Measurements from ENCODE around the gene DCAF12L2. TPM values are rescaled to one million over a fixed set of nuclear protein-coding genes. Genes with fewer than 3 reads are reported as not detected.
"Not testable (repeated sequence)": the region's sequence is repeated elsewhere in the genome, so short reads cannot be mapped to it uniquely, and the experiment has no call there.

DCAF12L2 gene
- 1.4 TPM for total RNA-seq (ENCODE audit: insufficient read depth, low replicate concordance)

DNA sequence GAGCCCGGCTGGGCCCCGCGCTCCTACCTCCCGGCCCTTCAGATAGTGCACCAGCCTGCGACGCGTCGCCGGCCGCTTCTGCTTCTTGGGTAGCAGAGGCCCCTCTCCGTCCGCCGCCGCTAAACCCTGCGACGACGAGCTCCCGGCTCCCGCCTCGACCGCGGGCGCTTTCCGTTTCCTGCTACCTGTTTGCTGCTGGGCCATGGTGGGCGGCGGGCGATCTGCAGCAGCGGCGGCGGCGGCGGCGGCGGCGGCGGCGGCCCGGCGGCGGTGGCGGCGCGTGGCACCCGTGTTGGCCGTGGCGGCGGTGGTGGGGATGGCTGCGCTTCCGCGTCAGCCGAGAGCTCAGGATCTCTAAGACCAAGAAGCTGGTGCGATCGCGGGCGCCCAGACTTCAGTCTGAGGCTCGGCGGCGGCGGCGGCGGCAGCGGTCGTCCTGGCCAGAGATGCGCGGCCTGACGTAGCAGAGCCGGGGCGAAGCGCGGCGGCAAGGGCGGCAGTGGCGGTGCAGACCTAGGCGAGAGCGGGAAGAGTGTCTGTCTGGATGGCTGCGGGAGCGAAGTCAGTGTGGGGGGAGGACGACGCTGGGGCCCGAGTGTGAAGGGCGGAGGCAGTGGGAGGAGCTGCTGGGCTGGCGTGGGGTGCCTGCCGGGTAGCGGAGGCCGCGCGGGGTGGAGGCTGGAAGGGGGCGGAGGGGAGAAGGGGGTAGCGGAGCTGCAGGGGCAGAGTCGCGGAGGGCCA, at the start of gene DCAF12L2:
Gene DCAF12L2, minus strand, starts transcription at position 569 of the 741 bp plus-strand sequence. Its CDS starts 365 bp downstream, at position 204.
- DNase-seq (ENCODE audit: low spot score): peak; percentile 18

DNA sequence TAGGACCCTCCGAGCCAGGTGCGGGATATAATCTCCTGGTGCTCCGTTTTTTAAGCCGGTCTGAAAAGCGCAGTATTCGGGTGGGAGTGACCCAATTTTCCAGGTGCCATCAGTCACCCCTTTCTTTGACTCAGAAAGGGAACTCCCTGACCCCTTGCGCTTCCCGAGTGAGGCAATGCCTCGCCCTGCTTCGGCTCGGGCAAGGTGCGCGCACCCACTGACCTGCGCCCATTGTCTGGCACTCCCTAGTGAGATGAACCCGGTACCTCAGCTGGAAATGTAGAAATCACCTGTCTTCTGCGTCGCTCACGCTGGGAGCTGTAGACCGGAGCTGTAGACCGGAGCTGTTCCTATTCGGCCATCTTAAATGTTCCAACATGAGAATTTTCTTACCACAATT, 24.8 kb upstream of the DCAF12L2 start:
- not testable (repeated sequence) for DNase-seq (ENCODE audit: low spot score)

DNA sequence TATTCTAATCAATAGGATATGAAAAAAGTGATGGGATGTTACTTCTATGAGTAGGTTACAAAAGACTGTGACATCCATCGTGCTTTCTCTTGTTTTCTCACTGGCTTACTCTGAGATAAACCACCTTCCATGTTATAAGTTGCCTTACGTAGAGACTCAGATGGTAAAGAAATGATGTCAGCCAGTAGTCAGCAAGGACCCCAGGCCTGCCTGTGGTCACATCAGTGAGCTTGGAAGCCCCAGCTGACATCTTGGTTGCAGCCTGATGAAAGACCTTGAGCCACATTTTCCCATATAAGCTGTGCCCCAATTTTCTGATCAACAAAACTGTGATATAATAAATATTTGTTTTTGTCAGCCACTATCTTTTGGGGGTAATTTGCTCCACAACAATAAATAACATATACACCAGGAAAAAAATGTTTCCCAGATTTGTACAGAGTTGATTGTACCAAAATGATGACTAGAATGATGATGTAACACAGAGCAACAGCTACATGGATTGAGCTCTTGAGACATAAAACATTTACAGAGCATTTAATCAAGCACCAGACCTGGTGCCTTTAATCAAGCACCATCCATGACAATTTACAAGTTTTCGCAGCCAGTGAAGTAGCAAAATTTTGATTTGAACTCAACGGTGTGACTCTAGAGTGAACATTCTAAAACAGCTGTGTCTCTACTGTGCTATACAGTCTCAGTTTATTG, 11.2 kb upstream of the DCAF12L2 start:
- DNase-seq (ENCODE audit: low spot score): no peak

DNA sequence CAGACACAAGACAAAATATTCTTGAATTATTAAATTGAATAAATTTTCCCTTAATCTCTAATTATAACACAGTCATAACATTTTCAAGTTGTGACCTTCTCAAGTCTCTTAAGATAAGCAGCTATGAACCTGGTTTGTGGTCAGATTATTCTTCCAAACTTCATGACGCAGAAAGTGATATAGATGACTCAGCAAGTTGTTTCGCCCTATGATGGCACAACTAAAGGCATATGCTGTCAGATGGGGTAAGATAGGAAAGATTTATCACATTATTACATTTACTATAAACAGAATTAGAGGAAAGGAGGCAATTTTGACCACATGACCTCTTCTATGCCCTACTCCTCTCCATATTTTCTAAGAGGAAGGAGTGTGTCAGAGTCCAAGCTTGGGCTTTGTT, 4.6 kb upstream of the DCAF12L2 start:
- DNase-seq (ENCODE audit: low spot score): no peak

DNA sequence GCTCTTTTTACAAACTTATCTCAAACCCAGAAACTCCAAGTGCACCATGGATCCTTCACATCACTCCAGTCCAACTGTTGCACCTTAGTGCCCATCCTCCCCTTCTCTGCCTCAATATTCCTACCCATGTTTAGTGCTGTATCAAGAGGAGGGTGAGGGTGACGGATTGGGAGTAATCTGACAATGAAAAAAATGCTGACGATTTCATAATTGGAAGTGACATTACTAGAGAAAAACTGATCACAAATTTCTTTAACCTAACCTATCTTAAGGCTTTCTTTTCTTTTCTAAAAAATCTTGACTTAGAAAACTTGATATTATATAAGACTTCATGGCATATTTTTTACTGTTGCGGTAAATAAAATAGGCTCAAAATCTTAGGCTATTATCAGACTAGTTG, 1.5 kb upstream of the DCAF12L2 start:
- DNase-seq (ENCODE audit: low spot score): no peak

DNA sequence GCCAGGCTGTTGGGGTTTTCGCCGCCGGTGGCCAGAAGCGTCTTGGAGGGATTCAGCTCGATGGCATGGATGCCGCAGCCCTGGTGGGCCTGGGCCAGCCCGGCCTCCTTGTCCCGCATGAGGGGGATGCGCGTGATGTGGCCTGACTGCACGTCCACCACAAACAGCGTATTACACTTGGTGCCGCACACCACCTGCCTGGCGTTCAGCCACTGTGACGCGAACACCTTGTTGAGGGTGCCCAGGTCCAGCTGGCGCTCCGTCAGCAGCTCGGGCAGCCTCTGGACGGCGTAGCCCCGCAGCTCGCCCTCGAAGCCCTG, 728 bp downstream of the DCAF12L2 start:
- DNase-seq (ENCODE audit: low spot score): no peak

DNA sequence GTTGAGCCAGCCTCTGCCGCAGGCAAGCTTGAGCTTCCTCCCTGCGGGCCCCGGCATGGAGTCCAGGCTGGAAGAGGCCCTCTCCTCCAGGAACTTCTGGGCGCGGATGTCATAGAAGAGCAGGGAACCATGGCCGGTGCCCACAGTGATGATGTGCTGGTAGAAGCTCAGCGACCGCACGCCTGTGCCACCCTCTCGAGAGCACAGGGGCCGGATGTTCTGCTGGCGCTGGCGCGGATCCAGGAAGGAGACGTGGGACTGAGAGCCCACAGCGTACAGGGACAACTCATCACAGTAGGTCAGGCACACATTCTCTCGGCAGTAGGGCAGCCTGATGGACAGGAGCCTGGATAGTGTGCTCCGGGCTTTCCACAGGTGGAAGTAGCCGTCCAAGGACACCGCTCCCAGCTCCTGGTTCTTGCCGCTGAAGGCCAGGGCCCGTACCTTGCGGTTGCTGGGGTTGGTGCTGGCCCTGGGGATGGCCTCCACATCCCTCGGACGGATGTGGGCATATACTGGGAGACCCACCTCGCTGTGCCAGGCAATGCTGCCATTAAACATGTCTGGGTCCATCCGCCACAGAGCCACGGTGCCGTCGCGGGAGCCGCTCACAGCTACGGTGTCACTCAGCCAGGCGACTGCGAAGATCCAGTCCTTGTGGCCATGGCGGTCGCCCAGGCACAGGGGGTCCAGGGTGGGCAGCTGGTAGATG, 1.2 kb downstream of the DCAF12L2 start:
- no peak for DNase-seq (ENCODE audit: low spot score)

DNA sequence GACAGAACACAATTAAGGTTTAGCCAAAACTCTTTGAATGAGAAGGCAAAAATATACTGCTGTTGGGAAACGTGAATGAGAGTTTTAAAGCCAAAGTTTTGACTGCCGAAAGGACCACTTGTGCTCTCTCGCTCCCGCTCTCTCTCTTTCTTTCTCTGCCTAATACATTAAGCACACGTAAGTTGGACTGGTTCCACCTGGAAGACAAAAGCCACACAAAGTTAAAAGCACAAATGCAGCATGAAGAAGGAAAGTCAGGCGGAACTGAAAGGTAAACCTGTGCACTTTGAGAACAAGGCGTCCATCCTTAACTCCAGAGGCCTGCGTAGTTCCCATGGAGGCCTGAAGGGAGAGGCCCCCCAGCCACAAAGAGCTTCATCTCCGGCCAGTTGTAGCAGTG, 1.9 kb downstream of the DCAF12L2 start:
- DNase-seq (ENCODE audit: low spot score): no peak

DNA sequence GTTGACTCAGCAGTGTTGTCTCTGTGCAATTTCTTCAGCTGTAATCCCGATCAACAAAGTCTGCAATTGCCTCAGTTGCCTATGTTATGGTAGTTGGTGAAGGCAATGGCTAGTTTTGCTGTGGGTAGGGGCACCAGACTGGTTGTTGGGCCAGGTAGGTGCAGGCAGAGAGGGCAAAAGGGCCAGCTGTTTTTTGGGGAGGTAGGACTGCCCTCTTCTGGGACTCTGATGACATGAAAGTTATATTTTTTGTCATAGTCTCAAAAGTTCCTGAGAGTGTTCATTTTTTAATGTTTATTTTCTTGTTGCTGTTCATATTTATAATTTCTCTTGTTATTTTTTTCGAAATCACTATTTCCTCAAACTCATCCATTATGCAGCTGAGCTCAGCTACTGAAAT, 25.1 kb downstream of the DCAF12L2 start:
- DNase-seq (ENCODE audit: low spot score): no peak

DNA sequence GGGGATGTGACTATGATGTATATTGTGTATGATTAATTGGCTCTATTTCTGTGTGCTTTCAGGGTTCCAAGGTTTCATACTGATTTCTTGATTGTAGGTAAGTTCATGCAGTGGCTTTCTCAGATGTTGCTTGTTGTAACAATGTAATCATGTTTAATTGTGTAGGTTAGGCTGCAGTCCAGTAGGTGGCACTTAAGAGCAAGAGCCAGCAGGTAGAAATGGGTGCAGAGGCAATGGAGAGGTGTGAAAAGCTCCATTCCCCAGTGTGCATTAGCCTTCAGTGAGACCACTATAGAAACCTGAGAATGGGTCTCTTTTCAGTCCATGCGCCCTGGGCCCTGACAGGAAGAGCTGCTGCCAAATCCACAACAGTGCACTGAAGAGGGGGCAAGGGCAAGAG, 28.2 kb downstream of the DCAF12L2 start:
- DNase-seq (ENCODE audit: low spot score): no peak

DNA sequence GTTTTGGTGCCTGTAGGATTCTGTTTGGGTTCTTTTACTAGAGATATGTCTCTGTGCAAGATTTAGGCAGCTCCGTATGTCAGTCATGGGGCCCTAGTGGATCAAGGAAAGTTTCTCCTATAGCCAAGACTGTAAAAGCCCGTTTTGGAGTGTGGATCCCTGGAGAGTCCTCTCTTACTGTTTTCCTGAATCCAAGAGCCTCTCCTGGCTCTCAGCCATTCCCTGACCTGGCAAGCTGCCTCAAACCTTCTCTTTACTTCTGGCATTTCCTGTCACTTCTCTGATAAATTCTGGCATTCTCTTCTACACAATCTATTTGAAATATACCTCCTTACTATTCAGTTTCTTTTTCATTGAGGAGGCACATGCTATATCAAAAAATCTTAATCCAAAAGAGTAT, 41.4 kb downstream of the DCAF12L2 start:
- DNase-seq (ENCODE audit: low spot score): no peak

Measured in umbilical cord (tissue), 2 donors.